IMR-90 (cell line): ENCODE results near the gene NAPEPLD.
"Not testable (repeated sequence)": the region's sequence is repeated elsewhere in the genome, so short reads cannot be mapped to it uniquely, and the experiment has no call there.

Source experiments
- CEBPB ChIP-seq: IDR thresholded peaks from 2 replicates; pipeline ENCODE4 v1.6.1; 2012; ENCODE audit warnings: low read depth, low read length, improper control_type of control experiment
- CHD1 ChIP-seq: IDR thresholded peaks from 2 replicates; pipeline ENCODE4 v1.6.1; 2012; ENCODE audit warnings: low read depth, low read length, improper control_type of control experiment
- MAFK ChIP-seq: IDR thresholded peaks from 2 replicates; pipeline ENCODE4 v1.6.1; 2012; ENCODE audit warnings: low read depth, low read length, improper control_type of control experiment
- MAZ ChIP-seq: IDR thresholded peaks from 2 replicates; pipeline ENCODE4 v1.6.1; 2012; ENCODE audit warnings: low read depth, mild to moderate bottlenecking, low read length, improper control_type of control experiment, moderate library complexity, borderline replicate concordance
- MXI1 ChIP-seq: IDR thresholded peaks from 2 replicates; pipeline ENCODE4 v1.6.1; 2012; ENCODE audit warnings: low read depth, mild to moderate bottlenecking, low read length, moderate library complexity, borderline replicate concordance
- POLR2A ChIP-seq: IDR thresholded peaks from 2 replicates; pipeline ENCODE4 v1.6.1; 2012; ENCODE audit warnings: mild to moderate bottlenecking, low read depth, low read length
- RAD21 ChIP-seq: IDR thresholded peaks from 2 replicates; pipeline ENCODE4 v1.6.1; 2012; ENCODE audit warnings: low read length, improper control_type of control experiment
- SMC3 ChIP-seq: fragments of 150-350 bp; IDR thresholded peaks from 2 replicates; pipeline ENCODE4 v1.6.1; 2016; ENCODE audit warnings: low read depth, mild to moderate bottlenecking, antibody characterized with exemption, low read length, moderate library complexity
- TF ChIP-seq, protein P1 (sequence below): conservative IDR thresholded peaks from 2 replicates; pipeline ENCODE4 v1.5.1; 2012; ENCODE audit warnings: mild to moderate bottlenecking, low read depth, low read length, improper control_type of control experiment

DNA sequence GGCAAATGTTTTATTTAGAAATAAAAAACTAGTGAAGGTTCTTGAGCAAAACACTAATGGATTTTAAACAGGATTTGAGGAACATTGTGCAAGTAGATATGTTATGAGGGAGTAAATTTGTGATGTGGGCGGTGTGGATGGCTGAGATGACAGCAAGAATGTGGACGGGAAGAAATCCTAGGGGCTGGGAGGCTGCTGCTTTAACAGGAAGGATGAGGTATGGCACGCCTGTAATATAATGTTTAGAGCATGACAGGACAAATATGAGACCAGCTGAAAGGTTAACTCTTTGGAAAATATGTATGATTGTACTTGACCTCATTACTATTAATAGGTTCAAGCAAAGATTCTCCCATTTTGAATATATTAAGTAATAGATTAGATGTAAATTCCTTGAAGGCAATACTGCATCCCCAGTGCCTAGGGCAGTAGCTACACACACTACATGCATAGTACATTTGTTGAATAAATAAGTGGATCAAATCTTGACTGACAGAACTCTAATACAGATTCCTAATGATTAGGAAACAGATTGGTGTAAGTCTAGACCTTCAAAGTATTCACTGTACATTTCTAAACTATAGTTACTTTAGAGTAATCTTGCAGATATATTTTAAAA lies 13.2 kb upstream of the NAPEPLD start:
- TF ChIP-seq POLR2A, MAFK, CEBPB, MAZ, SMC3, RAD21, MXI1, CHD1: not testable (repeated sequence)
- TF ChIP-seq, protein P1, sequence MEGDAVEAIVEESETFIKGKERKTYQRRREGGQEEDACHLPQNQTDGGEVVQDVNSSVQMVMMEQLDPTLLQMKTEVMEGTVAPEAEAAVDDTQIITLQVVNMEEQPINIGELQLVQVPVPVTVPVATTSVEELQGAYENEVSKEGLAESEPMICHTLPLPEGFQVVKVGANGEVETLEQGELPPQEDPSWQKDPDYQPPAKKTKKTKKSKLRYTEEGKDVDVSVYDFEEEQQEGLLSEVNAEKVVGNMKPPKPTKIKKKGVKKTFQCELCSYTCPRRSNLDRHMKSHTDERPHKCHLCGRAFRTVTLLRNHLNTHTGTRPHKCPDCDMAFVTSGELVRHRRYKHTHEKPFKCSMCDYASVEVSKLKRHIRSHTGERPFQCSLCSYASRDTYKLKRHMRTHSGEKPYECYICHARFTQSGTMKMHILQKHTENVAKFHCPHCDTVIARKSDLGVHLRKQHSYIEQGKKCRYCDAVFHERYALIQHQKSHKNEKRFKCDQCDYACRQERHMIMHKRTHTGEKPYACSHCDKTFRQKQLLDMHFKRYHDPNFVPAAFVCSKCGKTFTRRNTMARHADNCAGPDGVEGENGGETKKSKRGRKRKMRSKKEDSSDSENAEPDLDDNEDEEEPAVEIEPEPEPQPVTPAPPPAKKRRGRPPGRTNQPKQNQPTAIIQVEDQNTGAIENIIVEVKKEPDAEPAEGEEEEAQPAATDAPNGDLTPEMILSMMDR: not testable (repeated sequence)
